ENCODE results near the gene KIAA0825.

KIAA0825 gene

GRCh38 chr5:94313188-94313587 is 305.2 kb downstream of the KIAA0825 start:
- no peak for DNase-seq

DNA sequence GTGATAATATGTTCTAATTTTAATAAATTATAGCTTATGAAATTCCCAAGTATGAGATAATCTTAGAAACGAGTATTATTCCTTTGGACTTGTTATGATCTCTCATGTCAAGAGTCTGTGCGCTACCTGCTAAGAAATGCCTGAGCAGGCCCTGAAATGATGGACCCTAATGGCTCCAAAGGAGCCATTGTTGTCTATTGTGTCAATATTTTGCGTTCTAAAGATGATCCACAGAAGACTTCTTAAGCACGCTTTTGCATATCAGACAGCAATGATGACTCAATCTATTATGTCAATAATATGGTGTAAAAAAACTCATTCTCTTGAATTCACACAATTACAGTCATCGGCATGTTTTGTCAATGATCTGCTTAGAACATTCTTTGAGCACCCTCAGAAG is 306.1 kb downstream of the KIAA0825 start:
- no peak for DNase-seq

- DNase-seq, result no peak
Measured at GRCh38 chr5:94310833-94311232, 307.6 kb downstream of the KIAA0825 start.

GRCh38 chr5:94309141-94309540 is 309.3 kb downstream of the KIAA0825 start:
- no peak for DNase-seq

- no peak for DNase-seq
Measured at GRCh38 chr5:94308442-94308841, 310.0 kb downstream of the KIAA0825 start.

GRCh38 chr5:94304146-94304545 is 314.3 kb downstream of the KIAA0825 start:
- no peak for DNase-seq

GRCh38 chr5:94288937-94289336 is 329.5 kb downstream of the KIAA0825 start:
- DNase-seq, result no peak

DNA sequence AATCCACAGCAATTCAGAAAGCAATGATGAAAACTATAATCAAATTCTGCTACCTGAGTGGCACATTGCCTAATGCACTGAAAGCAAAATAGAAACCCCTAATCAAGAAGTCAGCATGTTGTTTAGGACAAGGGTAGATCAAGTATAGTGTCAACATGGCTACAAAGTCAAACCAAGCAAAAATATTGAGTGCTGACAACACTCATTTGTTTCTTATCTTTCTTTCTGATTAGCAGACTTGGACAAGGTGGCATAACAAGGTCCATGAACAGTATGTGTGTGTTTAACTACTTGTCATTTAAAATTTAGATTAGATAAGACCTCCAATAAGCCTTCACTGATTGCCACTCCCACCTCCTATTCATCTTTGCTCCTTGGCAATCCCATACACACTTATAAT is 332.4 kb downstream of the KIAA0825 start:
- no peak for DNase-seq

DNA sequence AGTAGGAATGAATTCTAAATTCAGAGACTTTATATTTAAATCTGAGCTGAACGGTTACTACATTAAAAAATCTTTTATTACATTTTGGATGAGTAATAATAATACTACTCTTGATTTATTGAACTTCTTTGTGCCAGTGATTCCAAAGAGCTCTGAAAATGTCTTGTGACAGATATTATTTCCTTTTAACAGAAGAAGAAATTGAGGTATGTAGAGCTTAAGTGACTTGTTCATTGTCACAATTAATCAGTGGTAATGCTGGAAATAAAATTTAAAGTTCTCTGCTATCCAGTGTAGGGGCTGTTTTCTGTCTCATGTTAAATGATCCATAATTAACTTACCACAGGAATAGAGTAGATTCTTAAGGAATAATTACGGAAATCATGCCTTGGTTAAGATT is 335.3 kb downstream of the KIAA0825 start:
- no peak for DNase-seq

DNA sequence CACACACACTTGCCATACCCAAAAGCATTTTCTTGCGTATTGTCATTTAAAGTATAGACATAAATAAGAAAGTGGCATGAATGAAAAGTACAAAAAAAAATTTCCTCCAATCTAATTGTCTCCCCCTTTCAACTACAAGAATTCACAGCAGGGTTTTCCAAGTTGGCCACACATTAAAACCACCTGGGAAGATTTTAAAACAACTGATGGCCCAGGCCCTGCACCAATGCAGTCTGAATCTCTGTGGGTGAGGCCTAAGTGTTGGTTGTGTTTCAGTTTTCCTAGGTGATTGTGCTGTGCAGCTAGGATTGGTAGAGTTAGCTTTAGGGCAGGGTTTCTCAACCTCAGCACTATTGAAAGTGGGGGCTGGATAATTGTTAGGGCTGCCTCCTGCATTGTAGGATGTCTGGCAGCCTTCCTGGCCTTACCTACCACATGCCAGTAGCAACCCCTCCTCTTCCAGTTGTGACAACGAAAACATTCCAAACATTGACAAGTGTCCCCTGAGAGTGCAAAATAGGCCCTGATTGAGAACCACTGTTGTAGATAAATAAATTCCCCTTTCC is 337.1 kb downstream of the KIAA0825 start:
- DNase-seq, result no peak

DNA sequence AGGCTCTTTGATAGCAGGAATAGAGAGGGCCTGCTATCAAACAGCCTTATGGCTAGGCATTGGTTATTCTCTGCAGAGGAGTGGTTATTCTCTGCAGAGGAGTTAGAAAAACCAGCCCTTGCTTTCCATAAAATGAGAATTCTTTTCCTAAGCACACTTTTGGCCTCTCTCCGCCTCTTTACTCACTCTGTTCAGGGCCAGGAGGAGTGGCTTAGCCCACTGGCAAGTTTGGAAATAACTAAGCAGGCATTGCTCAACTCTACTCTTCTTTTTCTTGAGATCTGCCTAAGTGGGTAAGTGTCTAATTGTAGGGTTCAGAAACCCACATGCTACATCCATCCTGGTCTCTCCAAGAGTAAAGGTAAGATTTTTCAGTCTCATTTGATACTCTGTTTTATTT is 341.7 kb downstream of the KIAA0825 start:
- DNase-seq, result no peak

DNA sequence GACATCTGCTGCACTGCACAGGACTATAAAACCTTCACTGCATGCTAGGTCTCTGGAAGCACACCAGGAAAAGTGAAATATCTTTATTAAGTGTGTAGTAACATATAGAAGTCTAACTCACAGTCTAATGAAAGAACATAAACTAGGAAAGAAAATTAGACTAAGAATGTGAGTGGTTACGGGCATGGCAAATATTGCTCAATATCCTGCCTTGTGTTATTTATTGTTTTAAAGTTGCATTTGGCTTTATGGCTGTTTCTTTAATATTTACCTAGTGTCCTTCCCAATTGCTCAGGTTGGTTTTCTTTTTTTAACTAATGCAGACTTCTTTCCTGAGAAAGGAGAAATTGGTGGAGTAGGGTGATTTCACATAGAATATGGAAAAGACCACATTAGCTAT is 342.4 kb downstream of the KIAA0825 start:
- no peak for DNase-seq

GRCh38 chr5:94274707-94275106 is 343.7 kb downstream of the KIAA0825 start:
- DNase-seq, result no peak

DNA sequence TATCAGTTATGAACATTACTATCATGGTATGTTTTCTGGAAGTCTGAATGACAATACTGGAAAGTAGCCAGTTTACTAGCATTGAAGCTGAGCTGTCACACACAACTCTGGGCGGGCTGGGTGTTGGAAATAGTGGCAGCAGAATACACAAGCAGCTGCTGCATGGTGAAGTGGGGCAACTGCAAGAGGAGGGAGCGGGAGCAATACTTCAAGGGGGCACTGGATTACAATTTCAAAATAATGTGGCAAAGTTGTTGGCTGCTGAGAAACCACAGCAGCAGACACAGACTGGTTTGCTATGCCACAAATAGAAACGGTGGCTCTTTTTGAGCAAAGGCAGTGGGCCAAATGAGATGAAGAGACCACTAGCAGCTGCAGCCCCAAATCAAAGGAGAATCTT is 350.2 kb downstream of the KIAA0825 start:
- no peak for DNase-seq

- no peak for DNase-seq
Measured at GRCh38 chr5:94267350-94267899, 351.0 kb downstream of the KIAA0825 start.

DNA sequence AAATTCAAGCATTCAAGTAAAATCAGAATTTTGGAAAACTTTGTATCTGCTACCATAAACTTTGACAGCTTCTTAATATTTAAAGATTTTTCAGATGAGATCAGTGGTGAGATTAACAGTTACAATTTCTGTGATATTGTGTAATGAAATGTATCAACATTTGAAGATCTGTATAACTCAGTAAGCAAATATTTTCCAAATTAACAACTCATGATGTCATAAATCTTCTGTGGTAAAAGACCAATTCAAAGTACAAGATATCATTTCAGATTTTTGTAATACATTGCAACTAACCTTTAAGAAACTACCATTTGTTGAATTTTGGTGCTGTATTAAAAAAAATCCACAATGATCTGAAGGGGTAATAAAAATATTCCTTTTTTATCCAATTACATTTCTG is 352.2 kb downstream of the KIAA0825 start:
- DNase-seq, result no peak

GRCh38 chr5:94263068-94263467 is 355.3 kb downstream of the KIAA0825 start:
- no peak for DNase-seq

GRCh38 chr5:94260096-94260495 is 358.3 kb downstream of the KIAA0825 start:
- DNase-seq, result no peak

- DNase-seq, result no peak
Measured at GRCh38 chr5:94254214-94254613, 364.2 kb downstream of the KIAA0825 start.

DNA sequence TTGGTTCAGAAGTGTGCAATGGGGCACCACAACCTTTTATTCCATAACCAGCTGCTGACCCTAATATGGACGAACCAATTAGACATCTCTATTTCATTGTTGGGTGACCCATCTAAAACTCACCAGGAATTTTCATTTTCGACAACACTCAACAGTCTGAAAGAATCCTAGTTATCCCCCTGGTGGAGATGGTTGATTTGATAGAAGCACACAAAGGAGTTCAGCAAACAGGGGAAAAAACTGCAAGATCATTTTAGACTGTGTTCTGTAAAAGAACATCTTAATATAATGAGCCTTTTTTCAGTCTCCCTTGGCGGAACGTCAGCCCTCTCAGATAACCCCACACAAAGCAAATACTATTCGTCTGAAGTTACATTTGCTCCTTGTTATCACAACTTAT is 367.4 kb downstream of the KIAA0825 start:
- no peak for DNase-seq

DNA sequence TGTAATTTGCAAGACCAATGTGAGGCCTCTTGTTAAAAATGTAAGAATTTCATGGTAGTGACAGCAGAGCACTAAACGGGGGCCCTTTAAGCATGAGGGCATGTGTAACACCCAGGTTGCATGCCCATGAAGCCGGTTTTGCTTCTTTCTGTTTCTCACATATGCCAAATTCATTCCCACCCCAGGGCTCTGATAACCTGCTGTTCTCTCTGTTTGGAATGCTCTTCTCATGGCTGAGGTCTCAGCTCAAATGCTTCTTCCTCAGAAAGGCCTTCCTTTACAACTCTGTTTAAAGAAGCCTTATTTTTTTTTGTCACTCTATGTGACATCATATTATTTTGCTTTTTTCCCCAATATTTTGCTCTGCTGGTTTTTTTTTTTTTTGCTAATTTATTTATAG is 369.0 kb downstream of the KIAA0825 start:
- DNase-seq, result no peak

GRCh38 chr5:94248175-94248875 is 370.1 kb downstream of the KIAA0825 start:
- no peak for DNase-seq

DNA sequence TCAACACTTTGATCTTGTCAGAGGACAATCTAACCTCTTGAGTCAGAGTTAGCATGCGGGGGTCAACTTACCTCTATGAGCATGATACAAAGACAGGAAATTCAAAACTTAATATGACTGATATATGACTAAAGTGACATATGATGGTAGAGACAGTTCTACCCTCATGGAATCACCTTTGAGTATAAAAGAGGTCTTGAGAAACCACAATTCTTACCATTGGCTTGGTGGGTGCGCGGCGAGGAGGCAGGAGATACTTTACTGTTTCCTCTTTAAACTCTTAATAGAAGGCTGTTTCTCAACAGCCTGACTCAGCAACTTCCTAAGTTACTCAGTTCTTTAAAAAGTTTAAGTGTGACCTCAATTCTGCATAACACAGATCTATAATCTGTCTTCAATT is 372.8 kb downstream of the KIAA0825 start:
- no peak for DNase-seq
